ENCODE data around the gene RBMS1.

GRCh38 chr2:160332318-160332717 lies 161.3 kb downstream of the RBMS1 start:
- TF ChIP-seq CTCF (IDR thresholded peaks at IDR 0.05): no peak
- TF ChIP-seq POLR2A (IDR thresholded peaks at IDR 0.05): no peak
- no peak for TF ChIP-seq POLR2AphosphoS5 (IDR thresholded peaks at IDR 0.05)
